Measurements from ENCODE around the gene PRR27. TPM values are rescaled to one million over a fixed set of nuclear protein-coding genes. Genes with fewer than 3 reads are reported as not detected.

The PRR27 gene
- total RNA-seq, 4 donors from 2014 or later = 0.42 TPM; not detected in 3

DNA sequence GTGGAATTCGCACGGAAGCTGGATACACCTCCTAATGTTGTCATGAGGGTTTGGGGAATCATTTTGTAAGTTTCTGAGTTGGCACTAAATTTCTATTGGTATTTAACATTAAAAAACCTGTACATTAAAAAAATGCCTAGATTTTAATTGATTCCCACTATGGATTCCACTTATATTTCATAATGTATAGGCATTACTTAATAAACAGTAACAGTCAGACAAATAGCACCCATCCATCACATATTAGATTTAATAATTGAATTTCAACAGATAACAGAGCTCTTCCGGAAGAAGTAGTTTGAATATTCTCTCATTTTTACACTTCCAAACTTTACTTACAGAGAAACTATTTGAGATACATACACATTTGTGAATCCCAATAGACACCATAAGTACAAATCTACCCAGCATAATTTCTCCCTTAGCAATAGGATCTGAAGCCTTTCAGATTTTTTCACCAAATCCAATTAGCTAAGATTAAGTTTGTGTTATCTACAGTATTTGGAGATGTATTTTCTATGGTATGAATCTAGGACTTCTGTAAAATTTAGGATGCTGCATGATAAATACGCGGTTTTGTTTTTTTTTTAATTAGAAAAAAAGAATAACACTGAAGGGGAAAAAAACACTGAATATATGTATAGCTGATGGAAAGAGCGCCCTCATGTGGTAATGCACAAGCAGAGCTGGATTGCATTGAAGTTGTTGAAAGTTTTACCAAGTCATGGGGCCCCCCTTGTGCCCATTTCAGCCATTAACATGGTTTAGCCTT lies 29.3 kb downstream of the PRR27 start:
- Histone ChIP-seq H3K4me3 (no peak overlapping the region), H3K4me1 (no peaks in the 10 kb centered on the region), H3K36me3 (no peaks in the 10 kb centered on the region), H3K27me3 (no peaks in the 10 kb centered on the region), H3K9me3 (no peaks in the 10 kb centered on the region), H3K27ac (no peak overlapping the region)
- no peak for DNase-seq (ENCODE audit: low spot score in 2 of 2)
- WGBS = 61% methylated on average over 6 of the region's 6 CpGs
- TF ChIP-seq, protein P1, sequence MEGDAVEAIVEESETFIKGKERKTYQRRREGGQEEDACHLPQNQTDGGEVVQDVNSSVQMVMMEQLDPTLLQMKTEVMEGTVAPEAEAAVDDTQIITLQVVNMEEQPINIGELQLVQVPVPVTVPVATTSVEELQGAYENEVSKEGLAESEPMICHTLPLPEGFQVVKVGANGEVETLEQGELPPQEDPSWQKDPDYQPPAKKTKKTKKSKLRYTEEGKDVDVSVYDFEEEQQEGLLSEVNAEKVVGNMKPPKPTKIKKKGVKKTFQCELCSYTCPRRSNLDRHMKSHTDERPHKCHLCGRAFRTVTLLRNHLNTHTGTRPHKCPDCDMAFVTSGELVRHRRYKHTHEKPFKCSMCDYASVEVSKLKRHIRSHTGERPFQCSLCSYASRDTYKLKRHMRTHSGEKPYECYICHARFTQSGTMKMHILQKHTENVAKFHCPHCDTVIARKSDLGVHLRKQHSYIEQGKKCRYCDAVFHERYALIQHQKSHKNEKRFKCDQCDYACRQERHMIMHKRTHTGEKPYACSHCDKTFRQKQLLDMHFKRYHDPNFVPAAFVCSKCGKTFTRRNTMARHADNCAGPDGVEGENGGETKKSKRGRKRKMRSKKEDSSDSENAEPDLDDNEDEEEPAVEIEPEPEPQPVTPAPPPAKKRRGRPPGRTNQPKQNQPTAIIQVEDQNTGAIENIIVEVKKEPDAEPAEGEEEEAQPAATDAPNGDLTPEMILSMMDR (IDR thresholded peaks at IDR 0.05) = peak in 1 of 2 donors; percentile 45
- TF ChIP-seq EP300 (IDR thresholded peaks at IDR 0.05) = no peak

- no peaks in the 10 kb centered on the region for H3K9me3 ChIP-seq
- no peaks in the 10 kb centered on the region for H3K36me3 ChIP-seq
- no peak overlapping the region for H3K27ac ChIP-seq
- DNase-seq (ENCODE audit: low spot score in 2 of 2) = no peak
- no peak overlapping the region for H3K4me3 ChIP-seq
- H3K27me3 ChIP-seq = no peaks in the 10 kb centered on the region
- 97% methylated on average over 1 of the region's 1 CpG for WGBS
- no peak for TF ChIP-seq POLR2AphosphoS5 (IDR thresholded peaks at IDR 0.05)
- no peak for TF ChIP-seq EP300 (IDR thresholded peaks at IDR 0.05)
- TF ChIP-seq POLR2A (IDR thresholded peaks at IDR 0.05) = no peak
- TF ChIP-seq, protein P1 (IDR thresholded peaks at IDR 0.05) = no peak
- H3K4me1 ChIP-seq = no peaks in the 10 kb centered on the region
Observed at GRCh38 chr4:70183940-70184246, 29.9 kb downstream of the PRR27 start.

DNA sequence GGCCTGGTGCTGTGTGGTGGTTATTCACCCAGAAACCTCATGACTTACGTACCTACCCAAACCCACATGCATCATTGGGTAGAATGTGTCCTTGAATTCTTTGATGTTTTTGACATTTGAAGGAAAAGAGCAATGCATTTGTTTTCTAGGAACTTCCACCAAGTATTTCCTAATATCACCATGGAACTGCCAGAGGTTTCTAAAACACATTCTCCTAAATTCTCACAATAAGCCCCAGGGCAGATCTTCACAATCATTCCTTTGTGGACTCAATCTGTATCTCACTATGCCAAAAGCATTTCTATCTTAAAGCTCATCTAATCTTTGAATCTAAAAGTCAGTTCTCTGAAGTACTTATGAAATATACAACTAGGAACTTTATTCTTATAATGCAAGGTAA lies 33.2 kb downstream of the PRR27 start:
- no peak for DNase-seq (ENCODE audit: low spot score in 2 of 2)
- WGBS = 77% methylated on average over 1 of the region's 1 CpG
- Histone ChIP-seq H3K27me3 (no peaks in the 10 kb centered on the region), H3K4me1 (no peaks in the 10 kb centered on the region), H3K27ac (no peak overlapping the region), H3K4me3 (no peak overlapping the region), H3K9me3 (no peaks in the 10 kb centered on the region), H3K36me3 (no peaks in the 10 kb centered on the region)
- TF ChIP-seq POLR2AphosphoS5 (IDR thresholded peaks at IDR 0.05) (no peak), EP300 (IDR thresholded peaks at IDR 0.05) (no peak)
- TF ChIP-seq, protein P1 (IDR thresholded peaks at IDR 0.05) = no peak

DNA sequence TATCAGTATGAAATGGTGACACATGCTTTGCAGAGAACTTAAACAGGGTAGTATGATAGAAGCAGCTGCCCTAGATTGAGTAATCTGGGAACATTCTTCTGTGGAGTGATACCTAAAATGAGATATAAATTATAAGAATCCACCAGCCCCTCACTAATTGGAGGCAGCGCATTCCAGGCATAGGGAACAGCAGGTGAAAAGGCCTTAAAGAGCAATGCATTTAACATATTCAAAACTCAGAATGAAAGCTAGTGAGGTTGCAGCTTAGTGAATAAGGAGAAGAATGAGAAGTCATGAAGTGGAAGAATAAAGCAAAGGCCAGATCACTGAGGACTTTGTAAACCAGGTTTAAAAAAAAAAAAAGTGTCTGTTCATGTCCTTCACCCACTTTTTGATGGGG lies 36.5 kb downstream of the PRR27 start:
- Histone ChIP-seq H3K27ac (no peak overlapping the region), H3K27me3 (no peaks in the 10 kb centered on the region), H3K9me3 (no peaks in the 10 kb centered on the region), H3K4me1 (no peaks in the 10 kb centered on the region), H3K4me3 (no peak overlapping the region), H3K36me3 (no peaks in the 10 kb centered on the region)
- 97% methylated on average over 1 of the region's 1 CpG for WGBS
- DNase-seq (ENCODE audit: low spot score in 2 of 2) = no peak
- TF ChIP-seq EP300 (IDR thresholded peaks at IDR 0.05) (no peak), POLR2AphosphoS5 (IDR thresholded peaks at IDR 0.05) (no peak), POLR2A (IDR thresholded peaks at IDR 0.05) (no peak)
- TF ChIP-seq, protein P1 (IDR thresholded peaks at IDR 0.05) = no peak

DNA sequence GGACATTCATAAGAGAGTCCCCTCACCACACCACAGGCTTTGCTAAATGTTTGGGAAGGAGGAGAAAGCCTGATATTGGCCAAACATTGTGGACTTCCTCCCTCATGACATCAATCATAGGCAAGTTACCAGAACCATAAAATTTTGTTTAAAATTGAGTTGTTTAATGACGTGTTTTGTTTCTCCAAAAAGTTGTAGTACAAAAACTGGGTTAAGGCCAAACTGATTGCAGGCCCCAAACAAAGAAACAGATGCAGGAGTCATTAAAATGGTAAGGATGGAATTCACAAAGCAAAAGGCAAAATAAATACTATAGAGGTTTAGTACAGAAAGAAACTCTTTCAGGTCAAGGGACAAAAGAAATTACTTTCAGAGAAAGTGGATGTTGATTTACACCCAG lies 37.6 kb downstream of the PRR27 start:
- TF ChIP-seq POLR2AphosphoS5 (IDR thresholded peaks at IDR 0.05) (no peak), POLR2A (IDR thresholded peaks at IDR 0.05) (no peak), EP300 (IDR thresholded peaks at IDR 0.05) (no peak)
- TF ChIP-seq, protein P1 (IDR thresholded peaks at IDR 0.05) = no peak
- 34% methylated on average over 1 of the region's 1 CpG for whole genome bisulfite sequencing
- DNase-seq (ENCODE audit: low spot score in 2 of 2) = no peak
- H3K36me3 ChIP-seq = no peaks in the 10 kb centered on the region
- no peak overlapping the region for H3K27ac ChIP-seq
- no peak overlapping the region for H3K4me3 ChIP-seq
- H3K9me3 ChIP-seq = no peaks in the 10 kb centered on the region
- no peaks in the 10 kb centered on the region for H3K4me1 ChIP-seq
- no peaks in the 10 kb centered on the region for H3K27me3 ChIP-seq
